GM21529 (cell line): ENCODE data around the gene DSCAML1.
"Not testable (repeated sequence)": the region's sequence is repeated elsewhere in the genome, so short reads cannot be mapped to it uniquely, and the experiment has no call there.

Experiments
- ATAC-seq: cut with Tn5 transposase; IDR thresholded peaks from one replicate; pipeline ENCODE4 v1.9.1; 2021; ENCODE audit not compliant: unreplicated experiment

Gene DSCAML1

DNA sequence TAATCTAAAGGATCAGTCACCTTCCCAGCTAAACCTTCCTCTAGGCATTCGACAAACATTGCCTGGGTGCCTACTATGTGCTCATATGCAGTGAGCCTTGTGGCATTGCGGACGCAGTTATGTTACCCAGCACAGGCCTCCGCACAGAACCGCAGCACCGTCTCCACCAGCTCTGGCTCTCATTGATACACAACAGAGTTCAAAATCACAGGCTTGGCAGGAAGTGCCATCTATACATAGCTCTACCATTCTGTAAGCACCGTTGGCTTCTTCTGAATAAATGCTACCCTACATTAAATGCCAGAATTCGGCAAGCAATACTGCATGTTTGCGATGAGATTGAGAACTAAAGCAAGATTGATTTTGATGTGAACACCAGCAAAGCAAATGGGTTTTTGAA, 31.0 kb downstream of the DSCAML1 start:
- no peak for ATAC-seq

DNA sequence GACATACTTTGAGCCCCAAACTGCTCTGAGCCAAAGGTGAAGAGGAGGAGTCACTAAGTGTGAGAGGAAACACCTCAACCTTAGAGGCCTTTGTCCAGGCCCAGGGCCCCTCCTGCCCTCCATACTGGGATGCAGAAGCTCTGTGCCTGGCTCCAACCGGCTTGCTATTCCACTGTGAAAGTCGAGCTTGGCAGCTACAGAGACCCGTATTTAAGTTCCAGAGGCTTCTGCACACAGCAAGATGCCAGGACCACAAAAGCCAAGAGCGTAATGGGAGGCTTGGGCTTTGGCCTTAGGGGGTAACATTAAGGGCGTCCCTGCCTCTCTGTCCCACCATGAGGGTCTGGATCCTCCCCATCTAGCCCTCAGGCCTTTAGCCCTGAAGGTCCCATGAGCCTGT, 31.9 kb downstream of the DSCAML1 start:
- no peak for ATAC-seq

DNA sequence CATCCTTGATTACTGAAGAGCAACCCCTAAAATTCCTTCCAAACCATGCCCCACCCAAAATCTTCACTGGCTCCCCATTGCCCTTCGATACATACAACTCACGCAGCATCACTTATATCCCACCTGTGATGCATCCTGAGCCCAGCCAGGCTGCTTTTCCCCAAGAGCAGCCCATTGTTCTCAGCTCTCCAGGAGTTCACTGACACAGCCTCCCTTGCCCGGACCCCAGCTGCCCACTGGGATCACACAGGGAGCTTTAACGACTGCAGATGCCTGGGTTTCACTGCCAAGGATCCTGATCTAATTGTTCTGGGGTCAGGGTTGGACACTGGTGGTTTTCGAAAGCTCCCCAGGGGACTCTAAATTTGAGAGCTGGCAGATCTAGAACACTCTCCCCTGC, 33.6 kb downstream of the DSCAML1 start:
- not testable (repeated sequence) for ATAC-seq

DNA sequence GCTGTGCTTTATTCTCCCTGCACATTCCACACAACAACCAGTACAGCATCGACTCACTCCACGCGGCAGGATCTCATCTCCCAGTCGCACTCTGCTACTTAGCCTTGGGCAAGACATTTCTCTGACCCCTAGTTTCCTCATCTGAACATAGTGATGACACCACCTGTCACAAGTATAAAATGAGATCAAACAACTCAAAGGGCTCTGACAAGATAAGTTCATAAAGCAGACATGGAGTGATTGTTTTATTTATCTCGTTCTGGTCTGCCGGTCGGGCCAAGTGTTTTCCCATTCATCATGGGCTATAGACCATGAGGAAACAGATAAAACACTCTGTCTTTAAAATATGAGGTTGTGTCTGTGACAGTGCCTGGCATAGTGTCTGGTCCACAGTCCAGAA, 35.0 kb downstream of the DSCAML1 start:
- ATAC-seq, result no peak

DNA sequence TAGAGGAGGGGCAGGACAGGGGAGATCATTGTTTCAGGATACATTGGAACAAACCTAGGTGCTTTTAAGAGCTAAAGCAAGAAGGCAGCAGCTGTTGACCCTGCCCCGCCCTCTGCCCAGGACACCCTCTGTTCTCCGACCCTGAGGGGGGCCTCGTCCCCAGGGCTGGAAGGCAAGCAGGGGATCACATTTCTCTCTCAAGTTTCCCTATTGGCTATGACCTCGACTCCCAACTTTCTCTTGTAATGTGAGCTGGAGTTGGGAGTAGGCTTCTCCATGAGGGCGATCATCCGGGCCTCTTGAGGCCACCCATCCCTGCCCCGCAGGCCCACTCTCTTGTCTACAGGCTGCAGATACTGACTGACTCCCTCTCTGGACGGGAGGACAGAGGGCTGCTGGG, 37.7 kb downstream of the DSCAML1 start:
- ATAC-seq, result no peak

DNA sequence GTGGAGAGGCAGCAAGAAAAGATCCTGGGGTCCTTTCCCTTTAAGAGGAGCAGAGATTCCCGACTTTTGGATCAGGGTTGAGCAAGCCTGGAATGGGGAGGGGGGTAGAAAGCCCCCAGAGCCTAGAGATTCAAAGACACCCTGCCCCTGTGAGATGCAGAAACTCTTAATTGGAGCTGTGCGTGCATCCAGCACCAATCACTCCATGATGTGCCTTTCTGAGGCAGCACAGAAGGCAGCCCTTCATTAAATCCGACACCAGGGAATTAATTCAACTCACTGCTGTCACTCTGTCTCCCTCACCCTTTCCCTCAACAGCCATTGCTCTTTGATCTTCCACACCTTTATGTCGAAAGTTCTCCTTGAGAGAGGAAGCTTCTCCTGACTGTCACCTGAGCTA, 43.0 kb downstream of the DSCAML1 start:
- ATAC-seq, result no peak

DNA sequence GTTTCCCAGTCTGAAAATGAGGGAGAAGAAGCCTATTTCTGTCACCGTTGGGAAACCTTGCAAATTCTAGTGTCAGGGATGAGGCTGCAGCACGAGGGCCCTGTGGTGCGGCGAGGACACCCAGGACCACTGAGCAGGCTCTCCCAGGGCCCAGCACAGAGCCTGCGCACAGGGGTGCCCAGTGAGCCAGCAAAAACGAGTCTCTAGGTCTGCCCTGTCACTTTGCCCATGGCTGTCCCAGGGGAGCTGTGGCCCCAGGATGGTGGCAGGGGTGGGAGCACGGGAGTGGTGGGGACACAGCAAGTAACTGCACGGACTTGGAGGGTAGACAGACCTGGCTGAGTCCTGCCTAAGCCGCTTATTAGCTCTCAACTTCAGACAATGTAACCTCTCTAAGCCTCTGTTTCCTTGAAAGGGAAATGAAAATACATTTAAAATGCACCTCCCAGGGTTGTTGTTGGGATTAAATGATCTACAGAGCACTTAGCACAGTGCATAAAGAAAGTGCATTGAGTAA, 44.2 kb downstream of the DSCAML1 start:
- no peak for ATAC-seq

DNA sequence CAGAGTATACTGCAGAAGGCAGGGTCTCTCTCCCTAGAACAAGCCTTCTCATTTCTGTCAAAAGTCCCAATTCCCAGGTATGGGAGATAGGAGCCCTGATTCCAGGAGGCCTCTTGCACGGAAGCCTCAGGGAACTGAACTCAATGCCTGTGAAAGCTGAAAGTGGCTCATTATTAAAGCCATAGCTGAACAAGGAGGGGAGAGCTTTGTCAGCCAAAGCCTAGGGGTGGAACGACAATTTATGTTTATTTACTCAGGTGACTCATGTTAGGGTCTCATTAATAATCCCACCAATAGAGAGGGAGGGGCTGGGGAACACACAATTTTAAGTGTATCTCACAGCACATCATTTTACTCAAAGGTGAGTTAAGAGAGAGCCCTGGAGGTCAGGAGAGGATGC, 44.9 kb downstream of the DSCAML1 start:
- ATAC-seq, result no peak

DNA sequence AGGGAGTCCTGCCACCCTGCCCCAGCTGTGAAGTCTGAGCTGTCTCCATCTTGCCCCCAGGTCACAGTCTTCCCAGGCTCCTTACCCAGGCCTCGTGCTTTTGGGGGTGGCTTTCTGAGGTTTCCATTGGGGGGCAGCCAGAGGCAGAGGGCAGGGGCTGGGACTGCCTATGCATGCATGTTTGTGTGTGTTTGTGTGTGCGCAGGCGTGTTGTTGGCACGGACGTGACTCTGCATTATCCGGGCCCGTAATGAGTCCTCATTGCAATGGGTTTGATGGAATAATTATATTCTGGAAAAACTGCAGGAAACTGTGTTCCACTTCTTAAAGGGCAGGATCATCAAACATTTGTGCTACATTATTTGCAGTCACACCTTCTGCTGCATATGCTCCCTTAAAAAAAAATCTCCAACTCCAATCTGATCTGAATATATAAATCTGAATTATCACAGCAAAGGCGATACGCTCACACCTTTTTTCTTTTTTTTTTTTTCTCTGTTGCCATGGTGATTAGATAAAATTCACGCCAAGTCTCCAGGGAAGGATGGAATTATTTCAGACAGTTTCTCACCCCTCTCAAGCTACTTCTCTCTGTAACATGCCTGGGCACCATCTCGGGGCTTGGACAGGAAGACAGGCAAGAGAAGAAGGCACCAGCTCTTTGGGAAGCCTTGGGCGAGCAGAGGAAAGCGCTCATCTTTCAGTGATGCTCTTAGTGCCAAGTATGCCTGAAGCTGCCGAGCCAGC, 45.9 kb downstream of the DSCAML1 start:
- no peak for ATAC-seq

DNA sequence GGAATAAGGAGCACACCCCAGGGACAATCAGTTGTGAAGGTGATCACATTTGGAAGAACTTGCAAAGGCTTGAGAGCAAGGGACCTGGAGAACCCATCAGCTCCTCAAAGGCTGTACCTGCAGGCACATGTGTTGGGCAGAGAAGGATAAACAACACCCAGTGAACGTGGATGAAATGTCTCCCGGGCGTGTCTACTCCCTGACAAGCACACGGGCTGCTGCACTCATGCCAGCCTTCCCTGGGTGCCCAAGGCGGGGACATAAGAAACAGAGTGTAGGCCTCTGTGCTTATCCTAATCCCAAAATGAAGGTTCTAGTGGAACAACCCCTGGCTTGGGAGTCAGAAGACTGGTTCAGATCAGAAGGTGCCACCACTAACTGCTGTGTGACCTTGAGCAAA, 46.7 kb downstream of the DSCAML1 start:
- ATAC-seq, result no peak

DNA sequence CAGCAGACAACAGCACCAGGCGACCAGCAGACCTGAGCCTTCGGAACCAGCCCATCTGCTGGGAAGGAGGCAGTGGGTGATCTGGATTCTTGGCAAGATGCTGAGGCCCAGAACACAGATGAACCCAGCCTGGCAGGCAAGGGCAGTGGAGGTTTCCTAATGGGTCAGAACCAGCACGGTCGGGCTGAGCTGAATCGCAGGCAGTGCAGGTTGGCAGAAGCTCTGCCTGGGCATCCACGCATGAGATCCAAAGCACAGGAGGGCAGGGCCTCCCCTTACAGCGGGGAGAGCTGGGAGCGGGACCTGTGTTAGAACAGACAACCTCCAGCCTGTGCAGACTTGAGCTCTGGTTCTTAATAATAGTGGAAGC, 47.5 kb downstream of the DSCAML1 start:
- no peak for ATAC-seq

DNA sequence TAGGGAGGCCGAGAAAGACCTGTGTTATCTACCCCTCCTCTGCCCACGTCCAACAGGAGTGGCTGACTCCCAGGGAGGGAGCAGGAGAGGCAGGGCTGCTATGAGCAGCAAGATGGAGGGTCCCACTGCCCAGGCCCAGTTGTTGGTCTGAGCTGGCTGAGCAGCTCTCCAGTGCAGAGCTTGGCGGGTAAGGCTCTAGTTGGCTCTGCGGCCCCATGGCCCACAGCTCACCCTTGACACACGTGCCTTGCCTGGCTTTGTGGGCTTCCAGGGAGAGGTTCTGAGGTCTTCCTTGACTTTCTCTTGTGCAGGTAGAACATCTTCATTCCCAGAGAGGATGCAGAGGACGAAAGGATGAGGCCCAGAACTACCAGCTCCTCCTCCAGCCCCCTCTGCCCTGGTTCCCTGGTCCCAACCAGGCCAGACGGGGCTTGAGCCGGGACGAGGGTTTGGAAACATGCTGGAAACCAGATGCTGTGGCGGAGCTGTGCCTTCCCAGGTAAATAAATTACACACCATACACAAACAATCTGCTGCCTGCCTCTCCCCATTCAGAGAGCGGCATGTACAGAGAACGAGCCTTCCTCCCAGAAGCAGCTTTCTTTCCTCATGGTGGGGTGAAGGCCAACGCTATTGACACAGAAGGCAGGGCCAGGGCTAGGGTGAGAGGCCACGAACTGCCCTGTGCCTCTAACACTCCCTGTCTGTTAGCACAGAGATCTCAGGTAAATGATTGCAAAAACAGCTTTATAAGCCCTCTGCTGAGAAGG, 48.1 kb downstream of the DSCAML1 start:
- ATAC-seq, result no peak

DNA sequence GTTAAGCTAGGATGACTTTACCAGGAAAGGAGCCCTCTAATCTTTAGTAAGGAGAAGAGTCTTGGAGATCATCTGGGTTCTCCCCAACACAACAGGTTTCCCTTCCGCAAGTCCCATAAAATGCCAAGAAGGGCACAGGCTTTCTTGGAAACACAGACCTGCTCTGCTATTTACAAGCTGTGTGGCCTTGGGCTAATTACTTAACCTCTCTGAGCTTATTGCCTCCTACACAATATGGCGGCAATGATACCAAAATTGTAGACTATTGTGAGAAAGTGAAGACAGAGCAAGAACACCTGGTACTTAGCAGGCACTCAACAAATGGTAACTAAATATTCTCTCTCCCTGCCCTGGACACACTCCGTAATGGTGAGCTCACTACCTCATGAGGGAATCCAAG, 49.1 kb downstream of the DSCAML1 start:
- ATAC-seq, result no peak

DNA sequence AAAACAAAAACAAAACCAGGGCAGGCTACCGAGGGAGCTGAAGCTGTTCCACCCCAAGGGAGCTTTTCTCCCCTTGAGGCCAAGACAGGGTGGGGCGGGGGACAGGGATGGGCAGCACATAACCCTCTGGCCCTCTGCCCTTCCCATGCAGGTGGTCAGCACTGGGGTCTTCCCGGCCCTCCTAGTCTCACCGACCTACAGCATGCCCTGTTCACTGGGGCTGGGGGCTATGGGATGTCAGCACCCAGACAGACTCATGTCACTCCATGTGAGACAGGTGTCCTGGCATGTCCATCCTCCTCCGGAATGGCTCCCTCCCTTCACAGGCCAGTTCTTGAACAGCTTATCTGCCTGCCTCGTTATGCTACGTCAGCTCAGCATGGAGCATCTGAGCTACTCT, 51.7 kb downstream of the DSCAML1 start:
- ATAC-seq, result no peak

DNA sequence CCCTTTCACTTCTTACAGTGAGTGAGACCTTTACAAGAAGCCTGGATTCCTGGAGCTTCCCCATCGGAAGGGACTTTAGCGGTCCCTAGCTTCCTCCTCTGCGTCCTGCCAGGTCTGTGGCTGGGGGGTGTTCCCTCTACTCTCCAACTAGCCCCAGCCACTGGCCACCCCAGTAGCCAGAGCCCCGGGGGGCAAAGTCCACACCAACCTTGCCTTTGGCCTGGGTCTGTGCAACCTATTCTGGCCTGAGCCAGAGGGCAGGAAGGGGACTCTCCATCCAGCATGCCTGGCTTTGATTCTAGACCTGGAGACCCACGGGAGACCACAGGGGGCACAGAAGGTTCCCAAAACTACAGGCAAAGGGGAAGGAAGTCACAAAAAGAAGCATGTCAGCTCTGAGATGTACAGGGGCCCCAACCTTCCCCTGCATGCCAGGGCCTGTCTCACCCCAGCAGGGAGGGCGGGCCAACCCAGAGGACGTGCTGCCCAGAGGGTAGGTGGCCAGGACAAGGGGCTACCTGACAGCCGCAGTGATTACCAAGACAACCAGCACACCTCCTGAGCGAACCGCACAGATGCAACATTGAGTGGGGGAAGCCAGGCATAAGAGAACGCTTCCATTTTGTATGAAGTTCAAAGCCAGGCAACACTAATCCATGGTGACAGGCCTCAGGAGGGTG, 52.4 kb downstream of the DSCAML1 start:
- ATAC-seq, result no peak

DNA sequence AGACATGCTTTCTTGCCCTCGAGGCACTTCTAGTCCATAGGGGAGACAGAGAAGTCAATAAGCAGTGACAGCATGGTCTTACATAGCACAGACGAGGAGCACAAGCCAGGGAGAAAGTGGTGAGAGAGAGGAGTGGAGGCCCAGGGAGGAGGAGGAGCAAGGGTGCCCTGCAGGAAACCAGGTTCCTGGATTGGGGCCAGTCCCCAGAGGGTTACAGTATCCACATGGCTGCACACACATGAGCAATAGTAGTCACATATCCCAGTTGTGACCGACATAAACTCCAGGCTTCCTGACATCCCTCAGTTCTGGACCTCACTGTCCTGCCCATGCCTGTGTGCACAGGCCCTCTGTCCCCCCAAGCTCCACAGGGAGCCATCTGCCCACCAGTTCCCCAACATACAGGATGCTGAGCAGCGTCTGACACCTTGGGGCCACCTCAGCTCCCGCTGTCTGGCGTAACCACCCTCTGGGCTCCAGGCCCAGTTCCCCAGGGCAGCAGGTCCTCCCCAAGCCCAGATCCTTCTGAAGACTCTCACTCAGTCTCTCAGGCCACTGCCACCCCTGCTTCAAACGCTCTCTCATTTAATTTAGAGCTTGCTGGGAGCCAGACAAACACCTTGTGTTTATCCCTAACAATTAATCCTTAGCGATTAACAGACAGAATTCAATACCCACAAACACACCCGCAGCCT, 53.7 kb downstream of the DSCAML1 start:
- ATAC-seq, result no peak

DNA sequence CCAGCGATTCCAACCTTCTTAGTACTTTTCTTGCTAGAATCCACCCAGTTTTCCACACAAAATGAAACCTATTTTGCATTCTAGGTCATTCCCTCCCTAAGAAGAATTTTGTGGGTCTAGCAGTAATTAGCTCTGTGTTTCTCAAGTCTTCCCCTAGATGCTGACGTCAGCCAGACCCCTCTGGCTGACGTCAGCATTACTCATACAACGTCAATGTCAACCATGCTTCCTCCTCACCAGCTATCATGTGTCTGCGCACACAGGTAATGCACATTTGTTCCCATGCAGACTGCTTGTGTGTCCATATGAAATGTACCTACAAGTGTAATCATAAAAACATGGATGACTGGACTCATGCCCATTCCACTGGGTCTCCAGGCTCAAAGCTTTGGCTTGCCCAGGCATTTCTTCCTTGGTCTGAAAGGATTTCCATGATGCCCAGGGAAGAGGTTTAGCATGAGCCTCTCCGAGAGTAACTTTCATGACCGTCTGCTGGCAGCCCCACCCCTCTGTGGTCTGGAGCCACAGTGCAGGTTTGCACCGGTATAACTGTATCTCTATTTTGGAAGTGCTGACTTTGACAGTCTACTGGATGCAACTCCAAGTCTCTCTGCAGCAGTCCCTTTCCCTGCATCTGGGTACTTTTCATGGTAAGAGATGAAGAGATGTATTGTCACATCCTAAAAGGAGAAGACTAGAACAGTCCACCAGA, 58.6 kb downstream of the DSCAML1 start:
- ATAC-seq, result no peak

DNA sequence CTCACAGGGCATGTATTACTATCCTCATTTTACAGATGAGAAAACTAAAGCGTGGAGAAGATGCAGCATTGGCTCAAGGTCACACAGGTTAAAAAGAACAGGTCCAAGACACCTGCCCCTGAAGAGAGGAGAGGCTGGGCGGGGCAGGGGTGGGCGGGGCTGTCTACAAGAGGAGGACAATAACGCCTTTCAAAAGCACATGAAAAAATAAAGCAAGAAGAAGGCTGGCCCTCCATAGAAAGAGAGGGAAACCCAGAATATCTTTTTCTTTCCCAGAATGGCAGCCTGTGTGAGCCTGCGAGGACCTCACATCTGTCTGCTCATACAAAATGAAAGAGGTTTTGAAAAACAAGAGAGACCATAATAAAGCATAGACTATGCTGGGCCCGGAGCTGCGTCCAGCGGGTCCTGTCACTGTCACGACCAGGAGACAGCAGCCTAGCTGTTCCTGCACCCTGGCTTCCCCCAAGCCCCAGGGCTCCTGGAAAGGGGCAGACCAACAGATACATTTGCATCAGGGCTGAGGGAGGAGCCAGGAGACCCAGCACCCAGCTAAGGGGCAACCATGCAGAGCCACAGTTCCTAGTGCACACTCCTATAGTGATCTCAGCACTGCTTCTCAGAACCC, 61.6 kb downstream of the DSCAML1 start:
- ATAC-seq, result no peak

DNA sequence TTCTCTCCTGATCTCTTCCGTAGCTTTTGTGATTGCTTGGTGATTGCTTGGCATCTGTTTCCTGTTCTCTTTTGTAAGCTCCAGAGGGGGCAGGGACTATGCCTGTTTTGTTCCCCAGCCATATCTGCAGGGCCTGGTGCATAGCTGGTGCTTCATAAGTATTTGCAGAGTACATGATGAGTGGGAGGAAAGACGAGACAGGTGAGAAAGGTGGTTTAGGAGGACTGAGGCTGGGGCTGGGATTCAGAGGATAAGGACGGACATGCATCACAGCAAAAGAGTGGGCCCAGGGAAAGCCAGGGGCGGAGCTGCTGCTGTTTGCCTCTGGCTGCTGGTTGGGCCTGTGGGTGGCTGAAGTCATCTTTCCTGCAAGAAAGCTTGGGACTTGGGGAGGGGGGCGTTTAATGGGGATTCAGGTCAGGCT, 62.4 kb downstream of the DSCAML1 start:
- no peak for ATAC-seq

DNA sequence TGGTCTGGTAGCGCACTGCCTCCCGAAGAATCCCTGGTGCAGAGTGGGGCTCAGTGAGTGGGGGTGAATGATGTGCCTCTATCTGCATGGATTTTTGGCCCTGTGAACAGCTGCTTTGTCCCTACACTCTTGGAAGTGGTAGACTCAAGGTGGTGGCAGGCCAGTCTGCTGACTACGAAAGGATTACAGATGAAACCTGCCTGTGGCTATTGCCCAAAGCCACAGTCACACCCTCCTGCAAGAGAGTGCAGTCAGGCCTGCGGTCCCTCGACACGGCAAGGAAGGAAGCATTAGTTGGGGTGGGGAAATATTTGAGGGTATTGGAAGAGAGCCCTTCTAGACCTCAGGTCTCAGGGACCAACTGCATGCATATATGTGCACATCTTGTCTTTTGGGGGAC, 63.7 kb downstream of the DSCAML1 start:
- no peak for ATAC-seq
